HG03575 (cell line): ENCODE data around the gene UCN3.

ENCODE experiments used
- ATAC-seq: cut with Tn5 transposase; IDR thresholded peaks from one replicate; pipeline ENCODE4 v1.9.1; 2021; ENCODE audit not compliant: unreplicated experiment, insufficient number of reproducible peaks, low FRiP score; ENCODE audit errors: extremely low read depth

Gene UCN3, protein sequence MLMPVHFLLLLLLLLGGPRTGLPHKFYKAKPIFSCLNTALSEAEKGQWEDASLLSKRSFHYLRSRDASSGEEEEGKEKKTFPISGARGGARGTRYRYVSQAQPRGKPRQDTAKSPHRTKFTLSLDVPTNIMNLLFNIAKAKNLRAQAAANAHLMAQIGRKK

DNA sequence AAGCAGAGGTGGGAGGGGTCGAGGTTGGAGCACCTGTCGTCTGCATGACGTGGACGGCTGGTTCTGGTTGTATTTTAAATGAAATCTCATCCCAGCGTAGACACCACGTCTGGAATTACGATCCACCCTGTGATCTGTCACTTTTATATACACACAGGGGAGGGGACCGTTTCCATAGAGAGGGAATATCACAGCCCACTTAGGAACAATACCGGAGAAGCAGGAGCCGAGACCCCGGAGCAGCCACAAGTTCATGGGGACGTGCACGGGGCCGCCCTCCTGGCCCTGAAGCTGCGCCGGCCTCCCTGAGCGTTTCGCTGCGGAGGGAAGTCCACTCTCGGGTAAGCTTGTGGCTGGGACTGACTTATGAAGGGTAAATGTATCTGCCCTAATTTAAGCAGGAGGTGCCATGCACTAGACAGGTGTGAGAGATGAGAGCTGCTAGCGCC lies at the start of gene UCN3:
TSS of gene UCN3 (plus strand) at position 77 of the 449 bp plus-strand sequence. CDS start 8,755 bp downstream, outside the sequence.
- ATAC-seq = no peak

DNA sequence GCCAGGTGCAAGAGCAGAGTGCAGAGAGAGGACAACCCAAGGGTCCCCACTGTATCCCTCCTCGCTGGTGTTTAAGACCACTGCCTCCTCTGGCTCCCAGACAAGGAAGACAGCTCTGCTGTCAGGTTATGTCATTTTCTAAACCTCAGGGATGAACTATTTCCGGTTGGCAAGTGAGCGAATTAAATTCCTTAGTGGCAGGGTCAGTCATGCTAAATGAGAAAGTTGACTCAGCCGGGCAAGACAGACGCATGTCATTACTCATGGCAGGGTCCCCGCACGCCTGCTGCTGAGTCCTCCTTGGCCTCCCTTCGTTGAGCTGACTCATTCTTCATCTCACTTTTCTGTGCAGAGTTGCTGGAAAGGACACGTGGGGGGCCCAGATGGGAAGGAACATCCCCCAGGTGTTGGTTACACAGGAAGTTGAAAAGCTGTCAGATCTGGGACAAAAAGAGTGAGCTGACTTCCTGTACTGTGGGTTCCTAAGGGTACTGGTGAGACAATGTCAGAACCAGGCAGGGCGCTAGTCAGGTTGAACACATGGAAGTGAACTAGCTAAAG lies 47.1 kb upstream of the UCN3 start:
- no peak for ATAC-seq

DNA sequence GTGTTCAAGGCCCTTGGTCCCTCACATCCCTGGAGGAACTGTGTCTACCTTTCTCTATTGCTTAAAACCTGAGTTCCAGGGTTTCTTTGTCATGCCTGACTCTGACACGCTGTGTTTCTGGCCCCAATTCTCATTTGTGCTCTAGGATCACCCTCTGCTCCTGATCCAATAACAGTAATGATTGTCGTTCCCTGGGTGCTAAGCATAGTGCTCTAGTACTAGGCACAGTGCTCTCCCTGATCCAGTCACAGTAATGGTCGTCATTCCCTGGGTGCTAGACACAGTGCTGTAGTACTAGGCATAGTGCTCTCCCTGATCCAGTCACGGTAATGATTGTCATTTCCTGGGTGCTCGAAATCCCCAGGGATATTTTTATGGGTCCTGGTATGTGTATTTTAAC lies 46.6 kb upstream of the UCN3 start:
- ATAC-seq = no peak

DNA sequence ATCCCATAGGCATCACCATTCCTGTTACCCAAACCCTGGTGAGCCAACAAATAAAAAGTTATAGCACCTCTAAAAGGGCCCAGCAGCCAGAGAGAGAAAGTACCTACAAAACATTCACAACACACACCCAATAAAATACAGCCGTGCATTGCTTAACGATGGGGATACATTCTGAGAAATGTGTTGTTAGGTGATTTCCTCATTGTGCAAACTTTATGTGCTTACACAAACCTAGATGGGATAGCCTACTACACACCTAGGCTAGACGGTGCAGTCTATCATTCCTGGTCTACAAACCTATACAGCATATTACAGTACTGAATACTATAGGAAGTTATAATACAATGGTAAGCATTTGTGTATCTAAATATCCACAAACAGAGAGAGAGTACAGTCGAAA lies 44.9 kb upstream of the UCN3 start:
- no peak for ATAC-seq

DNA sequence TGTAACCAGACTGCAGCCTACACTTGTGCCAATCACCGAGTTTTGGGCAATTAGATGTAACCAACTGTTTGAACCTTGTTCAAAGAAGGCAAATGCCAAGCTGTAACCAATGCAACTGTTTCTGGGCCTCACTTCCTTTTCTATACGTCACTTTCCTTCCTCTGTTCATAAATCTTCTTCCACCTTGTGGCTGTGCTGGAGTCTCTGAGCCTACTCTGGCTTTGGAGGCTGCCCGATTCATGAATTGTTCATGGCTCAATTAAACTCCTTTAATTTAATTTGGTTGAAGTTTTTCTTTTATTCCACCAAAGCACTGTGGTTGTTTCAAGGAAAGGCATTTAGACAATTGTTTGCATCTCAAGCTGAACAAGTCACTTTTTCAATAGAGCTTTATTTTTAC lies 43.5 kb upstream of the UCN3 start:
- no peak for ATAC-seq

DNA sequence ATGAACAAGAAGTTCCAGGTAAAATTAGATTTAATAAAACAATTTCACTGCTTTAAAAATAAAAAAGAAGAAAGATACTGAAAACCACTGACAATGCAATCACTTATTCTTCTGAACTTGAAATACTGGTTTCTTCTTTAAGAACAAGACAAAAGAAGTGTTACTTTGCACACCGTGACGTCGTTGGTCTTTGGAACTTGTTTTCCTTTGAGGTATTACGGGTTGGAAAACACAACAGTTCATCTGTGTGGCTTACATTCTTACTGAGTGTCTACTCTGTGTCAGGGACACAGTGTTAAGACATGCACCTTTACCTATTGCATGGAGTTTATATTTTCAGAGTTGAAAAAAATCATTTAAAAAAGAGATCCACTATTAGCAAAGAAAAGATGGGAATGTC lies 41.3 kb upstream of the UCN3 start:
- ATAC-seq = no peak

DNA sequence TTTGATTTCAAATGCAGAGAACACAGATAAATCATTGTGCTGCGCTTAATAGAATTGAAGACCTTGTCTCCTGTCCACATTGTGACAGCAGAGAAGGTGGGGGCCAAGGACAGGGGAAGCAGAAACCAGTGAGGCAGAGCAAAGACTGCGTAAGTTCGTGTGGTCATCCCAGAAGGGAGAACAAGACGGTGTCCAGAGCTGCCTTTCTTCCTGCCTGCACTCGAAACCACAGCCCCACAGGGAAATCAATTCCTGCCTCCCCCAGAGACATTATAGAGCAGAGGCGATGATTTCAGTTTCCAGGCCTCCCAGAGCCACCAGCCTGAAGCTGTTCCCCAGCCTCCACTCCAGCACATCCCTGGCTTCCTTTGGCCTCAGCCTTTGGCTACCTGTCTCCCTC lies 39.7 kb upstream of the UCN3 start:
- ATAC-seq = no peak

DNA sequence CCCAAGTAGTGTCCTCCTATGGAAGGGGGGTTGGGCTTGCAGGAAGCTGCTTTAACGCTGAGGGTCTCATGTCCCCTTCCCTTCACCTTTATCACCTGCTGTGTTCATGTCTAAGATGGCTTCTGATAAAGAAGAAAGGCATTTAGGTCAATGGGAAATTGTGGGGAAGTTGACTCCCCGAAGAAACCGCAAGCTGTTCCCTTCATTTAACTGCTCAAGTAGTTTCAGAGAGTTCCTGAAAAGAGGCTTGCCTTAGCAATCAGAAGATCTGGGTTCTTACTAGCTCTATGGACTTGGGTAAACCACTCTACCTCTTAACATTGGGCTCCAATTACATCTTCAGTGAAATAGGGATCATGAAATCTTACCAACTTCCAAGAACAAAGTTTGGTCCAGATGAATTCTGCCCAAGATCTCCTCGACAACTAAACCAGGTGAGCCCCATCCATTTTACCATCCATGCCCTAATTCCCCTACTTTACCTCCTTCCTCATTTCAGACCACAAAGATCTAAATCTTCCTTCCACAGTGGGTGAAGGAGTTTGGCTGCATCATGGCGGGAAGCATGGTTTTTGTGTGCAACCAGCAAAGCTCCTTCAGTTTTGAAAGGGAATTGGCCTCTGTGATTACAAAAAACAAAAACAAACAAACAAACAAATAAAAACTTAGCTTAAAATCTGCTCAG lies 30.4 kb upstream of the UCN3 start:
- no peak for ATAC-seq

DNA sequence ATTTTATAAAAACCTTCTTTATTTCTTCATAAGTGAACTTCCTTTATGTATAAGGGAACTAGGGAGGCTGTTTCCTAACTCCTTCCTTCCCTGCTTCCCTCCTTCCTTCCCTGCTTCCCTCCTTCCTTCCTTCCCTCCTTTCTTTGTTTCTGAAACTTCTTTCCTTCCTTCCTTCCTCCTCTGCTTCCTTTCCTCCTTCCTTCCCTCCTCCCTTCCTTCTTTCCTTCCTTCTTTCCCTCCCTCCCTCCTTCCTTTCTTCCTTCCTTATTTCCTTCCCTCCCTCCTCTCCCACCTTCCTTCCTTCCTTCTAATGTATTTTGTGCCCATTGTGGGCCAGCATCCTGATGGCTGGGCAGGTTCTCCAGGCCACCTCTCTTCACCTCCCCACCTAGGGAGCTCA lies 26.8 kb upstream of the UCN3 start:
- no peak for ATAC-seq

DNA sequence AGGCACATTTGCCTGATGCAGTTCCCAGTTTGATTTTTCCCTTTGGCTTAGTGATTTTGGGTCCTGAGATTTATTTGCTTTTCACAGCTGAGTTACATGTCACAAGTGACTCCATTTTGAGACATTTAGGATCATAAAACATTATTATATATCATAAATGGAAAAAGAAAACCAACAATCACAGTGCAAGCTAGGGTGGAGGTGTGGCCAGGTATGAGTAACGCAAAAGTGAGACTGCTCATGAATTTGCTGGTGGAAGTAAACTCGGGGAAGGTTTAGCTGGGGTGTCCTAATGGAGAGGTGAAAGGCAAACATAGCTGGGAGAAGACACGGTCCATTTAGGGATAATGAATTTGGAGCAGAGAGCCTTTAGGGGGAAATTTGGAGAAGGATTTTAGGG lies 21.7 kb upstream of the UCN3 start:
- no peak for ATAC-seq

DNA sequence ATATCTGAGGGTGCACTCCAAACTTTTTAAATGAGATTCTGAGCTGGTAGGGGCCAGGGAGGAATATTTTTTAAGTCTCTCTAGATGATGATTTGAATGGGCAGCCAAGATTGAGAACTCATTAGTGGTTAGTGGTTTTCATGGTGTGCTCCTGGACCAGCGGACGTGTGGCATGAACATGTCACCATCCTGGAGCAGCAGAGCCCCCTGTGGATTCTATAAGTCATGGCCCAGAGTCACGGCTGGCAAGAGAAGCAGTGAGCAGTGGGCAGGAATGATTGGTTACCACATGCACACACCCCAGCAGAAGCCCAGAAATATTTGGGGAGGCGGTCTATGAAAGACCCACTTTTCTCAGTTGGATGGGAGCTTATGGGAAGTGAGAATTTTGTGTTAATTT lies 21.2 kb upstream of the UCN3 start:
- no peak for ATAC-seq

DNA sequence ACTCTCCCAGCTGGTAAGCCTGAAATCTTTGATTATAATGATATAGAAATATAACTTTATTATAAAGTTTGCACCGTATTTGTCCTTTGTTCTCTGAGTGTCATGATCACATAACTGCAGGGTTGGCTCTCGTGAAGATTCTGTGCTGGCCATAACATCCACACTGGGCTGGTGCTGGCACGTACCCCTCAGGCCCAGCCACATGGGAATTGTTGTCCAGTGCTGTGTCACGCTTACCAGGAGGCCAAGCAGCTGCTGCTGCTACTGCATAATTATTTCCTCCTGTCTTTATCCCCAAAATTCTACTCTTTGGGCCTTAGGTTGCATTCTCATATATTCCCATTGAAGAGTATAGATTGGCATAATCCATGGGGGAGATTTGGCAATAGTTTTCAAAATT lies 20.8 kb upstream of the UCN3 start:
- no peak for ATAC-seq

DNA sequence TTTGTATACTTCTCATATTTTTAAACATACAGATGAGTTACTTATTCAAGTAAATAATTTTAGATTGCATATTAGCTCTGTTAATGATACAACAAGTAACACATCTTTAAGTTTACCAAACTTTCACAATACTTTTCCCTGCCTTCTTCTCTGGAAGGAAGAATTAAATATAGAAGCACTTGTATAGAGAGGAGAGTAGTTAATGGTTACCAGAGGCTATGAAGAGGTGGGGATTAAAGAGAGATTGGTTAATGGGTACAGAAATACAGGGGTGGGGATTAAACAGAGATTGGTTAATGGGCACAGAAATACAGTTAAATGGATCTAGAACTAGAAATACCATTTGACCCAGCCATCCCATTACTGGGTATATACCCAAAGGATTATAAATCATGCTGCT lies 20.0 kb upstream of the UCN3 start:
- no peak for ATAC-seq

DNA sequence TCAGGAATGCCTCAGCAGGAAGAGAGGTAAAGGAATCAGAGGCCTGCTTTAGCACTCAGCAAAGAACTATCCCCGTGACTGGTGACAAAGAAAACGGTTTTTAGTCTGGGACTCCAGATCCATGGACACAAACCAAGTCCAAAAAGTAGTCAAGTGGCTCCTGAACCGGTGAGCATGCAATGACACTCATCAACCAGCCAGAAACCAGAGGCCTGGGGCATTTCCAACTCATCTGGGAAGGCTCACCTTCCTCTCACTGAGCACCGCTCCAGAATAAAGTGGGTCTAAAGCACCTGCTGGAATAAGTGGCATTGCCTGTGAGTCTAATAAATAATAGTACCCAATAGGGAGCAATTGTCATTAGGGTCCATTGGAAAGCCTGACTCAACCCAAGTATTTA lies 17.9 kb upstream of the UCN3 start:
- no peak for ATAC-seq

DNA sequence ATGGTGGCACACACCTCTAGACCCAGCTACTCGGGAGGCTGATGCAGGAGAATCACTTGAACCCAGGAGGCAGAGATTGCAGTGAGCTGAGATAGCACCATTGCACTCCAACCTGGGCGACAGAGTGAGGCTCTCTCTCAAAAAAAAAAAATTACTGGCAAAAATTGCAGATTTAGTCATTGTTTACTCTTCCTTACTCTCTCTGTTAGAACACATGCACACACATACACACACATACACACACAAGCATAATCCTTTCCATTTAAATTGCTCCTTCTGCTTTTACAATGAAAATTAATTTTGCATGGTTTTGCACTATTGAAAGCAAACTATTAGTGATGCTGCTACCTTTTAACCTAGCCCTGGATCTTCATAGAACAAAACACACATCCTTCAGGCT lies 15.4 kb upstream of the UCN3 start:
- no peak for ATAC-seq

DNA sequence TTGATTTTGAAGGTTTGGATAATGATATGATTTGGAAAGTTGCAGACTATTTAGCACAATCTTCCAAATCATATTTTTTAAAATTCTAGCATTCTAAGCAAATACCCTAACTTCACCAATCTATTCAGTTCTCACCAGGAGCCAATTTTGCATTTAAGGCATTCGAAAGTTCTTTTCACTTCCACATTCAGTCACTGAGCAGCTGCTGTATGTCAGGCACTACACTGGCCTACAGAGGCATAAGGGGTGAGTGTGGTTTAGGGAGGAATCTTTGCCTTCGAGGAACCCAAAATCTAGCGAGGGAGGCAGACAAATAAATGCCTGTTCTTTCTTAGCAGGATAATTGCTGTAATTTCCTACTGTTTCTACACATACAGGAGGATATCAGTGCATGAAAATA lies 10.7 kb upstream of the UCN3 start:
- ATAC-seq = no peak

DNA sequence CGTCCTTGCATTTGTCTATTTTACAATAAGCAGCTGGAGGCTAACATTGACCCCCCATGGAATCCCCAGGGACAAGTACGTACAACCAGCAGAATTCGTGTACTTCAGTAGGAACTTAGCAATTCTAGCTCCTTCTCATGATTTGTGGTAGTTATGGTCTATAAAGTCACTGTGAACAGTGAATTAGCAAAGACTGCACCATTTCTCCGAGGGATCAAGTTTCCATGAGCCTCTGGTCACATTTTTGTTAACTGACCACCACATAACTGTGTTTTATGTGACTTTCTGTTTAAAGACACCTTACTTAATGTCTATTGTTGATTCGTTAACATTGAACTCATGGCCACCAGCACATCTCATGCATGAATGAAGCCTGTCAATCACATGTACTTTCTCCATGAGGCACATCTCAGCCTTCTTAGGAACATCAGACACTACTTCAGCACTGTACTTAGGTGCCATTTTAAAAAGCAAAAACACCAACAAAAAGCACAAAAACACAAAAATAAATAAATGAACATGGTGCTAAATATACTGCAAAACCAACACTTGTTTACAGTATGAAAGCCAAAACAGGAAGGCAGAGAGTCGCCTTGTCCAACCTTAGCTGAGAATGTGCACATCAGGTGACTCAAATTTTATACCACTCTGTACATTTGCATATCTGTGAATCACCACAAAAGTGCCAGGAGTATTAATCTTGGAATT lies 9.0 kb upstream of the UCN3 start:
- no peak for ATAC-seq

DNA sequence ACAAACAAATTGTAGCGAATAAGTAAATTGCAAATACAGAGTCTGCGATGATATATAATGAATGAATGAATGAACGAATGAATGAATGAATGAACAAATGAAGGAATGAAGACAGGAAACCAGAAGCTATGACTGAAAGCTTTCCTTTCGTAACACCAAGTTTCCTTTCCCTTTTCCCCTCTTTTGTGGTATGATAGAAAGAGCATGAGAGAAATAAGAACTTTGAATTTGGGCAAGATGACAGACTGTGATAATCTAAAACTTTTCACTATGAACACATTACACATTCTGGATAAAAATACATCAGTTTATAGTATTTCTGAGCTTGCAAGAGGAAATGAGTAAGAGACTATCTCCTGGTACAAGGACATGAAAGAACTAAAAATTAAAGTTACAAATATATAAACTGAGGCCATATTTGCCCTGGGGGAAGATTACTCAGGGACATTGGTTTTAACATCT lies 8.4 kb upstream of the UCN3 start:
- ATAC-seq = no peak

DNA sequence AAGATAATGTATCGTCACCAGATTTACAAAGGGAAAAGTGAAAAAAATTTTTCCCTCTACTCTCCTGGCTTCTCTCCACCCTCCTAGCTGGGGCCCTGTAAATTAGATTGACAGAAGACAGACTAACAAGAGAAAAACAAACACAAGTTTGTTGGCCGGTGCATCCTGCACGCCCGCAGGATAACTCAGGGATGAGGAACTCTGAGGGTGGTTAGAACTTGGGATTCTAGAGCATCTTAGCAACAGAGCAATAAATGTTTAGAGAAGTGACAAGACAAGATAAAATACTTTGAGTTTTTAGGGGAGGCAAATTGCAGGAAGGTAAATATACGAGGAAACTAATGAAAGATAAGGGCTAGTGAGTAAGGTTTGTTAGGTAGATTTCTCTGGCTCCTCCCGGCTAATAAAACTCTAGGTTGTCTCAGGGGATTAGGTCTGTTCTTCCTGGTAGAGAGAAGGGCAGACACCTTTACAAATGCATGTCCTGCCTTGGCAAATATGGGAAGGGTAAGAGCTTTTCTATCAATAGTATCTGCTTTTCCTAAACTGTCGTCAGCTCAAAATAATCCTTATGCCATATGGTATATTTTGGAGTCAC lies 4.3 kb upstream of the UCN3 start:
- ATAC-seq = no peak

DNA sequence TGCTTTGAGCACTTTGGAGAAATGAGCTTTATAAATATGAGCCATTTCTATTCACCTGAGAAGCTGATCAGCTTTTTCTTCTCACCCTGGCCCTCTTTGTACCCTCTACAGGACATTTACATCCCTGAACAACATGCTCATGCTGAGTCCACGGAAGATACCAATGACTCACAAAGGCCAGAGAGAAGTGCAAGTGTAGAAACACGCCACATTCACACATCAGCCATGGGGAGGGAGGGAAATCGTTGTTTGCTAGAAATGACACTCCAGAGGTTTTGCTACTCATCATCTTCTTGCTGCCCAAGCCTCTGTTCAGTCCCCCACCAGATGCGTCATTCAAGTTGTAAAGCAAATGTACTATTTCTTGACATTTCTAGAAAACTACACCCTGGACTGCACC lies 2.8 kb upstream of the UCN3 start:
- no peak for ATAC-seq
